BLaER1 treated with 17β-estradiol and CSF1 and Interleukin-3, amounts not matched to agents 10 nM and 100 nM (cell line): ENCODE data around the gene ZBTB42.
A peak's percentile ranks its signal among the peaks of the same experiment; 100 is the strongest.

Source experiments
- H3K27ac ChIP-seq, 11 experiments: shearing (Covaris generic); formaldehyde crosslinking; 2 replicates each; pipeline ENCODE4 v1.8.1; 2022
- H3K27me3 ChIP-seq, 11 experiments: shearing (Covaris generic); formaldehyde crosslinking; 2 replicates each; pipeline ENCODE4 v1.8.1; 2022
- H3K36me3 ChIP-seq, 11 experiments: shearing (Covaris generic); formaldehyde crosslinking; 2 replicates each; pipeline ENCODE4 v1.8.1; 2022
- H3K4me1 ChIP-seq, 10 experiments: shearing (Covaris generic); formaldehyde crosslinking; 2 replicates each; pipeline ENCODE4 v1.8.1; 2022
- H3K4me2 ChIP-seq, 11 experiments: shearing (Covaris generic); formaldehyde crosslinking; 2 replicates each; pipeline ENCODE4 v1.8.1; 2022
- H3K4me3 ChIP-seq, 10 experiments: shearing (Covaris generic); formaldehyde crosslinking; 2 replicates each; pipeline ENCODE4 v1.8.1; 2022
- H3K9ac ChIP-seq, 11 experiments: shearing (Covaris generic); formaldehyde crosslinking; 2 replicates each; pipeline ENCODE4 v1.8.1; 2022
- H3K9me3 ChIP-seq, 11 experiments: shearing (Covaris generic); formaldehyde crosslinking; replicated peaks in 1 of 11; 2 replicates each; pipeline ENCODE4 v1.8.1; 2022
- H4K20me1 ChIP-seq, 11 experiments: shearing (Covaris generic); formaldehyde crosslinking; 2 replicates each; pipeline ENCODE4 v1.8.1; 2022
- Cebpa-rat ChIP-seq, 11 experiments: shearing (Covaris generic); IDR thresholded peaks; 2 replicates each; pipeline ENCODE4 v1.8.1; 2022

Gene ZBTB42

DNA sequence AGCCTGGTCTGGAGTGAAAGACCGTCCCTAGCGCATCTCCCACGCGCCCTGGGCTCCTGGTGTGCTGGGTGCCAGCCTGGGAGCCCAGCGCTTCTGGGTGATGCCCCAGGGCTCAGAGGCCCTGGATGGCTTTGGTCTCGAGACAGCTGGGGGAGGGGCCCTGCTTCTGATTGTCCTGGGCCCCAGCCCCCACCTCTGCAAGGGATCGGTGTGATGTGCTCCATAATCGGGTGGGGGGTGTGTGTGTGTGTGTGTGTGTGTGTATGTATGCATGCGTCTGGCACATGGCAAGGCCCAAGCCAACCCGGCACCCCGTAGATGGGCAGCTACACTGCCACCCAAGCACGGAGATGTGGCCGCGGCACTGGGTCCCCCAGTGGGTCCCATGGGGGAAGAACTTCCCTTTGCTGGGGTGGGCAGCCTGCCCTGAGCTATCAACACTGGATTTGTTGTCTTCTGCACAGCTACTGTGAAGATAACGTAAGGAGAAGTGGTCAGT lies 3.1 kb downstream of the ZBTB42 start:
- no peaks in the 10 kb centered on the region for H3K36me3 ChIP-seq
- TF ChIP-seq Cebpa-rat (IDR thresholded peaks at IDR 0.05) = no peak
- peak overlapping the region in 3 of 11 experiments; percentile 29 to 49 (median 41); a peak in 4 of 22 replicates for H3K9ac ChIP-seq
- peaks cover 60 to 74% (median 66%) of the 10 kb centered on the region in 10 experiments for H3K4me1 ChIP-seq
- H3K4me3 ChIP-seq = no peak overlapping the region
- H4K20me1 ChIP-seq = peaks cover 0 to 53% (median 38%) of the 10 kb centered on the region in 11 experiments; a peak in 19 of 22 replicates
- H3K4me2 ChIP-seq = peak overlapping the region; percentile 42 to 100 (median 84)
- H3K9me3 ChIP-seq = no peaks in the 10 kb centered on the region
- no peak overlapping the region for H3K27ac ChIP-seq
- peaks cover 0 to 7% (median under 1%) of the 10 kb centered on the region in 11 experiments; a peak in 4 of 22 replicates for H3K27me3 ChIP-seq

DNA sequence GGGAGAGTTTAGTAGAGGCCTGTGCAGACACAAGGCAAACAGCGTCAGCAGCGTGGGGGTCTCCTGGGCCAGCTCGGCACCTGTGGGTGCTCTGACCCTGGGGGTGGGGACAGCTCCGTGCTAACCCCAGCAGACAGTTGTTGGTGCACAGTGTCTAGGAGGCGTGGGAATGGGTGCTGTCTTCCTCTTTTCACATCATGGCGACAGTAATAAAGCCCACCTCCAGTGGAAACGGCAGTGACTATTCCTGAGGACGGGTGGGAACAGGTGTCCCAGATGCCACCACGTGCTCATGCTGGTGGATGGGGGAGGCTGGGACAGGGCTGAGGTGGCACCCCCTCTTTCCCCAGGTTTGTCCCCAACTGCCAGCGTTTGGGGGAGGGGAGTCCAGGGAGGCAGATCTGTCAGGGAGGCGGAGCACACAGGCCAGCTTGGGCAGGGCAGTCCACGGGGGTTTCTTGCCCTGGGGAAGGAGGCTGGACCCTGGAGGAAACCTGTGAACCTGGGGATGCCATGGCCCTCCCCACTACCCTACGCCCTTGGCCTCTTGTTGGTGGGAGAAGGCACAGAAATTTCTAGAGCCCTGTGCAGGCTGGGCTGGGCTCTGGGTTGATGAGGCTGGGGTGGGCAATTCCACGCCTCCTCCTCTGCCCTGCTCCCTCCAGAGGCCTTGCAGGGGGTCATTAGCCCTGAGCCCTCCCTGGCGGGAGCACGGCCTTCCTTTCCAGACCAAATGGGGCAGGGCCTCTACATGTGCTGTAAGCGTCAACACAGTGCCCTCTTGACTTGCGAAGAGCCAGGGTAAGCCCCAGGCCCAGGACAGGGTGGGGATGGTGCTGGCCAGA lies 3.8 kb downstream of the ZBTB42 start:
- Histone ChIP-seq H3K9ac (peak overlapping the region in 4 of 11 experiments; percentile 29 to 49 (median 43); a peak in 6 of 22 replicates), H4K20me1 (peaks cover 0 to 53% (median 38%) of the 10 kb centered on the region in 11 experiments; a peak in 19 of 22 replicates), H3K27me3 (0 out of 22 replicates have a peak, but pooled peaks cover 0 to 7% (median 0%) of the 10 kb centered on the region in 11 experiments), H3K4me2 (peak overlapping the region; percentile 42 to 100 (median 84)), H3K27ac (peak overlapping the region in 2 of 11 experiments; percentile 23 to 47; a peak in 2 of 22 replicates), H3K36me3 (no peaks in the 10 kb centered on the region; a peak in 1 of 22 replicates), H3K4me3 (no peak overlapping the region; a peak in 1 of 20 replicates), H3K9me3 (no peaks in the 10 kb centered on the region), H3K4me1 (peaks cover 58 to 67% (median 60%) of the 10 kb centered on the region in 10 experiments)
- no peak for TF ChIP-seq Cebpa-rat (IDR thresholded peaks at IDR 0.05)

DNA sequence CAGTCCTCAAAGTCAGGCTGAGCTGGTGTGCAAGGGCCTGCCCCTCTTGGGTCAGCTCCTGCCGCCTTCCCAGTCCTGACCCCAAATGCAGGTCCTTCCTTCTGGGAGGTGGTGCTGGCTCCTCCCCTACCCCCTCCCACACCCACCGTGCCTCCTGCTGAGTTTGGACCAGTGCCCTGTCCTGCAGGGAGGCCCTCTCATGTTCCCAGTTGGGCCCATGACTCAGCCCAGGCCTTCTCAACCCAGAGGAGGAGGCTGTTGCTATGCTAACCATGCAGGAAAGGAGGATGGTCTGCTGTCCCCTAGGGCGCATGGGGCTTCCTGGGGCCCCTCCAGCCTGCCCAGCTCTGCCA lies 4.4 kb downstream of the ZBTB42 start:
- Histone ChIP-seq H3K27ac (peak overlapping the region in 2 of 11 experiments; percentile 36 to 47; a peak in 4 of 22 replicates), H3K4me3 (no peak overlapping the region), H3K9me3 (no peaks in the 10 kb centered on the region), H3K4me2 (peak overlapping the region; percentile 42 to 100 (median 84)), H3K9ac (peak overlapping the region in 5 of 11 experiments; percentile 4 to 44 (median 41); a peak in 6 of 22 replicates), H3K36me3 (no peaks in the 10 kb centered on the region; a peak in 1 of 22 replicates), H4K20me1 (peaks cover 0 to 53% (median 38%) of the 10 kb centered on the region in 11 experiments; a peak in 19 of 22 replicates), H3K4me1 (peaks cover 53 to 62% (median 54%) of the 10 kb centered on the region in 10 experiments), H3K27me3 (0 out of 22 replicates have a peak, but pooled peaks cover 0 to 7% (median 0%) of the 10 kb centered on the region in 11 experiments)
- no peak for TF ChIP-seq Cebpa-rat (IDR thresholded peaks at IDR 0.05)

DNA sequence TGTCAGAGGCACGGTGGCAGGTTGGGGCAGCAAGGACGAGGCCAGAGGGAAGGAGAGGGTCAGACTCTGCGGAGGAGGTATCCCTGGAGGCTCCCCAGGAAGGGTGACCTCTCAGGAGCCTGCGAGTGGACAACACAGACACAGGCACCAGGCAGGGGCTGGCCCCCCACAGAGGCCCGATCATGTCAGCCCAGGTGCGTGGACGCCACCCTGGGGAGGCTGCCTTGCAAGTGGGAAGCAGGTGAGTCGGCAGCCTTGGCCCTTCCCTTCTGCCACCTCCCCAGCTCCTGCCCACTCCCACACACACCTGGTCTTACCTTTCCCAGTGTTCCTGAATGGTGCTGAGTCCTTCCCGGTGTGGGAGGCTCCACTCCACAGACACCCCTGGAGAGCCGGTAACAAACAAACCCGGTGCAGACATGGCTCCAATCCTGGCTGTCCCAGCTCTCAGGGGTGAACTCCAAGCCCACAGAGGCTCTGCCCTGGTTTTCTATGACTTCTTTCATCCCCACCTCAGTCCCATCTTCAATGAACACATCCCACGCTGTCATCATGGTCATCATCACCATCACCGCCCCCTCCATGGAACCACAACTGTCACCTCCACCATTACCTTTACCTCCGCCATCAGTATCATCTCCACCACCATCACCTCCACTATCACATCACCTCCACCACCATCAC lies 5.2 kb downstream of the ZBTB42 start:
- Histone ChIP-seq H3K9me3 (no peaks in the 10 kb centered on the region), H3K4me3 (no peak overlapping the region), H3K4me2 (peak overlapping the region; percentile 42 to 100 (median 84)), H3K36me3 (peaks cover 0 to 3% (median 0%) of the 10 kb centered on the region in 11 experiments; a peak in 2 of 22 replicates), H3K4me1 (peaks cover 51 to 60% (median 53%) of the 10 kb centered on the region in 10 experiments), H3K9ac (peak overlapping the region in 5 of 11 experiments; percentile 4 to 44 (median 41); a peak in 6 of 22 replicates), H3K27me3 (0 out of 22 replicates have a peak, but pooled peaks cover 0 to 7% (median 0%) of the 10 kb centered on the region in 11 experiments), H4K20me1 (peaks cover 0 to 51% (median 38%) of the 10 kb centered on the region in 11 experiments; a peak in 19 of 22 replicates), H3K27ac (peak overlapping the region in 2 of 11 experiments; percentile 36 to 47; a peak in 4 of 22 replicates)
- TF ChIP-seq Cebpa-rat (IDR thresholded peaks at IDR 0.05) = no peak

DNA sequence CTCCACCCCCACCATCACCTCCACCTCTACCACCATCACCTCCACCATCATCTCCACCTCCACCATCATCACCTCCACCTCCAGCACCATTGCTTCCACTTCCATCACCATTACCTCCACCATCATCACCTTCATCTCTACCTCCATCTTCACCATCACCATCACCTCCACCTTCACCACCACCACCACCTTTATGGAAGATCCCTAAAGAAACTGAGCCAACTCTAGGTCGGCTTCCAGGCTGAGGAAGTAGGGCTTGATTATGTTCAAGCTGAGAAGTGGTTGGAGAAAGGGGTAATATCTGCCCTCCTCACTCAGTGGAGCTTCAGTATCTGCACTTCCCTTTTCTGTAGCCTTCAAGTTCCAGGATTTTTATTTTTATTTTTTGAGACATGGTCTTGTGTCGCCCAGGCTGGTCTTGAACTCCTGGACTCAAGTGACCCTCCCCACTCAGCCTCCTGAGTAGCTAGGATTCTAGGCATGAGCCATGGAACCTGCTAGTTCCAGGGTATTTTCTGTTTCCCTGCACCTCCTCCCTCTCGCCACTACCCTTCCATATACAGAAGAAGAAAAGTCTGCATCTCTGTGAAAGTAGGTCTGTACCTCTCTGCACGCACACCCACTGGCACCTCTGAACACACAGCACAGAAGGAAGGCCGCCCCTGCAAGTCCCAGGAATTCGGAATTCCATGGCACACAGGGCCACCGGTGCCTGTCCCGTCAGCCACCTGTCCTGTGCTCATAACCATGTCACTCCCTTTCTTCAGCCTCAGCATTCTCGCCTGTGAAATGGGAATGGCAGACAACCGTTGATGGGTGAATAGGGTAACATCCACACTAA lies 5.9 kb downstream of the ZBTB42 start:
- Histone ChIP-seq H3K27ac (no peak overlapping the region; a peak in 1 of 22 replicates), H3K9ac (no peak overlapping the region), H3K4me2 (peak overlapping the region in 2 of 11 experiments; percentile 41 to 54; a peak in 4 of 22 replicates), H3K4me1 (peaks cover 44 to 53% (median 45%) of the 10 kb centered on the region in 10 experiments), H3K9me3 (no peaks in the 10 kb centered on the region), H3K36me3 (peaks cover 0 to 5% (median 0%) of the 10 kb centered on the region in 11 experiments; a peak in 2 of 22 replicates), H3K27me3 (0 out of 22 replicates have a peak, but pooled peaks cover 0 to 2% (median 0%) of the 10 kb centered on the region in 11 experiments), H3K4me3 (no peak overlapping the region), H4K20me1 (peaks cover 0 to 44% (median 30%) of the 10 kb centered on the region in 11 experiments; a peak in 18 of 22 replicates)
- TF ChIP-seq Cebpa-rat (IDR thresholded peaks at IDR 0.05) = no peak

DNA sequence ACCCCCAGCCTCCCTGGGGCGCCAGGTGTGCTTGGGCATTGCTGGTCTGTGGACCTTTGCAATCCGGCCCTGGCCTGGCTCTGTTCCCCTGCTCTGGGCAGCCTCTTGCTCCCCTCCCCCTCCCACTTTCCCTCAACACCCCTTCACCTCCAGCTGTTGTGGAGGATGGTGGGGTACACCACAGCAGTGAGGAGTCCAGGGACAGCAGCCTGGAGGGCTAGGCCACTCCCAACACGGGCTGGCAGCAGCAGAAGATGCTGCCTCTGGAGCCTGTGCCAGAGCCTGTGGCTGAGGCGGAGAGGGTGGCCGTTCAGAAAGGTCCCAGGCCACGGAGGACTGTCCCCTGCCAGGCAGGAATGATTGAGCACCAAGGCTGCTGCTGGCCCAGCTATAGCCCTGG lies 7.6 kb downstream of the ZBTB42 start:
- Histone ChIP-seq H3K4me1 (peaks cover 28 to 40% (median 30%) of the 10 kb centered on the region in 10 experiments), H3K4me2 (no peak overlapping the region), H3K36me3 (peaks cover 0 to 5% (median 0%) of the 10 kb centered on the region in 11 experiments; a peak in 2 of 22 replicates), H3K27ac (no peak overlapping the region), H3K4me3 (no peak overlapping the region), H3K9ac (no peak overlapping the region), H3K9me3 (no peaks in the 10 kb centered on the region), H3K27me3 (no peaks in the 10 kb centered on the region), H4K20me1 (peaks cover 0 to 30% (median 17%) of the 10 kb centered on the region in 11 experiments; a peak in 15 of 22 replicates)
- TF ChIP-seq Cebpa-rat (IDR thresholded peaks at IDR 0.05) = no peak

DNA sequence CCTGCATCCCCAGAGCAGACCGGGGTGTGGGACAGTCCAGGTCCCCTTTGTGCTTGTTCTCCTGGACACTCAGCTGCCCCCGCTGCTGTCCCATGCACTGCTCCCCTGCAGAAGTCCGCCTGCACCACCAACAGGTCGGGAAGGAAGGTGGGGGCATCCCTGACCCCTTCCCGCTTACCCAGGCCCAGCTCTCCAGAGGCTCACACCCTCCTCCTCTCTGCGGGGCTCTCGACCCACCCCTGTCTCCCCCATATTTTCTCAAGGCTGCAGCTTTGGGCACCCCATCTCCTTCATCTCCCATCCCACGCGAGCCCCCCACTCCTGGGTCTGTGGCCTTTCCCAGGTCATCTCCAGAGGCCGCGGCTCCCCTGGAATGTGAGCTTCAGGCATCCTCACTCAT lies 9.4 kb downstream of the ZBTB42 start:
- Histone ChIP-seq H3K4me2 (no peak overlapping the region), H4K20me1 (peaks cover 0 to 19% (median 11%) of the 10 kb centered on the region in 11 experiments; a peak in 14 of 22 replicates), H3K9me3 (no peaks in the 10 kb centered on the region), H3K27me3 (no peaks in the 10 kb centered on the region), H3K9ac (0 out of 22 replicates have a peak overlapping the region, but pooled peaks of 1 of the 11 experiments have one; percentile 5), H3K4me3 (no peak overlapping the region), H3K36me3 (peaks cover 0 to 5% (median 0%) of the 10 kb centered on the region in 11 experiments; a peak in 3 of 22 replicates), H3K27ac (no peak overlapping the region), H3K4me1 (peaks cover 22 to 40% (median 29%) of the 10 kb centered on the region in 10 experiments)
- TF ChIP-seq Cebpa-rat (IDR thresholded peaks at IDR 0.05) = no peak
